ENCODE data around the gene TMEM238L. TPM values are rescaled to one million over a fixed set of nuclear protein-coding genes. Genes with fewer than 3 reads are reported as not detected.
A peak's percentile ranks its signal among the peaks of the same experiment; 100 is the strongest.

TMEM238L gene
- total RNA-seq, 1 donor from 2014 or later: not detected

GRCh38 chr17:10787306-10788045 lies 16.4 kb downstream of the TMEM238L start:
- Histone ChIP-seq H2AFZ (replicated peaks) (no peak overlapping the region), H3K4me1 (peaks cover 8% of the 10 kb centered on the region), H3K4me2 (no peak overlapping the region), H3K9ac (no peak overlapping the region), H3K36me3 (no peaks in the 10 kb centered on the region), H3K27ac (no peak overlapping the region), H3K9me3 (ENCODE audit: low read depth) (no peaks in the 10 kb centered on the region), H3K79me2 (ENCODE audit: low read depth) (no peaks in the 10 kb centered on the region), H4K20me1 (ENCODE audit: low read depth) (no peaks in the 10 kb centered on the region), H3K4me3 (no peak overlapping the region), H3K27me3 (no peaks in the 10 kb centered on the region), H3F3A (ENCODE audit: low read depth) (no peaks in the 10 kb centered on the region)
- H3K4me1 Mint-ChIP-seq: peaks cover 35% of the 10 kb centered on the region
- peaks cover 2% of the 10 kb centered on the region for H3K9me3 Mint-ChIP-seq
- no peaks in the 10 kb centered on the region for H3K36me3 Mint-ChIP-seq
- peaks cover 15% of the 10 kb centered on the region for H3K27me3 Mint-ChIP-seq (ENCODE audit: insufficient read depth, low read depth)
- no peak for DNase-seq (ENCODE audit: low spot score)
- H3K27ac Mint-ChIP-seq: peak overlapping the region; percentile 57
- TF ChIP-seq EZH2 (IDR thresholded peaks at IDR 0.05) (no peak), EZH2phosphoT487 (IDR thresholded peaks at IDR 0.05) (no peak), CTCF (IDR thresholded peaks at IDR 0.05) (no peak)
- no peak overlapping the region for H3K4me3 Mint-ChIP-seq

- Histone ChIP-seq H3F3A (ENCODE audit: low read depth) (no peaks in the 10 kb centered on the region), H4K20me1 (ENCODE audit: low read depth) (no peaks in the 10 kb centered on the region), H3K36me3 (no peaks in the 10 kb centered on the region), H2AFZ (replicated peaks) (no peak overlapping the region), H3K79me2 (ENCODE audit: low read depth) (no peaks in the 10 kb centered on the region), H3K27ac (no peak overlapping the region), H3K4me3 (no peak overlapping the region), H3K9ac (no peak overlapping the region), H3K9me3 (ENCODE audit: low read depth) (no peaks in the 10 kb centered on the region), H3K27me3 (no peaks in the 10 kb centered on the region), H3K4me1 (peaks cover 8% of the 10 kb centered on the region), H3K4me2 (no peak overlapping the region)
- no peak for DNase-seq (ENCODE audit: low spot score)
- Mint-ChIP-seq H3K27me3 (ENCODE audit: insufficient read depth, low read depth) (peaks cover 13% of the 10 kb centered on the region), H3K27ac (no peak overlapping the region), H3K36me3 (no peaks in the 10 kb centered on the region), H3K4me1 (peaks cover 27% of the 10 kb centered on the region), H3K4me3 (no peak overlapping the region), H3K9me3 (peaks cover 5% of the 10 kb centered on the region)
- TF ChIP-seq CTCF (IDR thresholded peaks at IDR 0.05): no peak
- no peak for TF ChIP-seq EZH2 (IDR thresholded peaks at IDR 0.05)
- no peak for TF ChIP-seq EZH2phosphoT487 (IDR thresholded peaks at IDR 0.05)
Measured at GRCh38 chr17:10785295-10785694, 18.6 kb downstream of the TMEM238L start.

- Mint-ChIP-seq H3K9me3 (peaks cover 16% of the 10 kb centered on the region), H3K27ac (no peak overlapping the region), H3K27me3 (ENCODE audit: insufficient read depth, low read depth) (peaks cover 13% of the 10 kb centered on the region), H3K36me3 (no peaks in the 10 kb centered on the region), H3K4me3 (no peak overlapping the region), H3K4me1 (peaks cover 3% of the 10 kb centered on the region)
- TF ChIP-seq CTCF (IDR thresholded peaks at IDR 0.05): no peak
- TF ChIP-seq EZH2 (IDR thresholded peaks at IDR 0.05): no peak
- no peak for TF ChIP-seq EZH2phosphoT487 (IDR thresholded peaks at IDR 0.05)
- H3K79me2 ChIP-seq (ENCODE audit: low read depth): no peaks in the 10 kb centered on the region
- H2AFZ ChIP-seq (replicated peaks): no peak overlapping the region
- H3K36me3 ChIP-seq: no peaks in the 10 kb centered on the region
- H3K4me1 ChIP-seq: no peaks in the 10 kb centered on the region
- H3F3A ChIP-seq (ENCODE audit: low read depth): no peaks in the 10 kb centered on the region
- H3K4me3 ChIP-seq: no peak overlapping the region
- no peak overlapping the region for H3K27ac ChIP-seq
- H4K20me1 ChIP-seq (ENCODE audit: low read depth): no peaks in the 10 kb centered on the region
- DNase-seq (ENCODE audit: low spot score): no peak
- H3K9ac ChIP-seq: no peak overlapping the region
- no peak overlapping the region for H3K4me2 ChIP-seq
- no peaks in the 10 kb centered on the region for H3K9me3 ChIP-seq (ENCODE audit: low read depth)
- H3K27me3 ChIP-seq: no peaks in the 10 kb centered on the region
Measured at GRCh38 chr17:10779609-10780008, 24.3 kb downstream of the TMEM238L start.

Measured in neural progenitor cell (in vitro differentiated cells).